ENCODE data around the gene TEKT3.

Gene TEKT3

DNA sequence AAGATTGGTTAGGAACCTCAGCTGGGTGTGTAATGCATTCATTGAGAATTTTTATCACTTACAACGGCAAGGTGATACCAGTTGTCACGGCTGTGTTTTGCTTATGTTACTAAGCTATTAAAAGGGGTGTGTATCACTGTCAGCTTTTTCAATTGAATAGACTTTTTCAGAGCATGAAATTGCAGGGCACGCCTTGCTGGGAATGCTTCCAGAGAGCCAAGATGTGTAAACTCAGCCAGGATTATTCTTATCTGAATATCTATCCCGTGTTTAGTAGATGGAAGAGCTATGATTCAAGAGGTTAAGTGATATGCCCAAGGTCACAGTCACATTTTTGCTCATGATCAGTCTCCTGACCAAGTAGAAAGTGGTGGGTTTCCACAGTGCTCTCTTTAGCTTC, 6.6 kb upstream of the TEKT3 start:
- DNase-seq = peak; percentile 72

GRCh38 chr17:15346066-15346595, 4.7 kb upstream of the TEKT3 start:
- no peak for DNase-seq

DNA sequence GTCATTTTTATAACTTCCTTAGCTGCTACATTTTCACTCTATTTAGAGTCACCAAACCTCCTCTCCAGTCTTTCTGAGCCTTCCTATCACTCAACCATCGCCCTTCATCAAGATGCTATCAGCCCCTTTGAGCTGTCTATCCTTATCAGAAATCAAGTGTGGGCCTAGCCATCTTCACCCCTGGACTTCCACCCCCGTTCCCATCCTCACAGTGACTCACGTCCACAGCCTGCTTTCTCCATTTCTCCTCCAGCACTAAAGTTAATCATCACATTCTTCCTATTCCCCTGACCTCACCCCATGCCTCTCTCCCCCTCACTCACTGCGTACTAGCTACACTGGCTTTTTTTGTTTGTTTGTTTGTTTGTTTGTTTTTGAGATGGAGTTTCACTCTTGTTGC, 2.4 kb upstream of the TEKT3 start:
- DNase-seq = no peak

DNA sequence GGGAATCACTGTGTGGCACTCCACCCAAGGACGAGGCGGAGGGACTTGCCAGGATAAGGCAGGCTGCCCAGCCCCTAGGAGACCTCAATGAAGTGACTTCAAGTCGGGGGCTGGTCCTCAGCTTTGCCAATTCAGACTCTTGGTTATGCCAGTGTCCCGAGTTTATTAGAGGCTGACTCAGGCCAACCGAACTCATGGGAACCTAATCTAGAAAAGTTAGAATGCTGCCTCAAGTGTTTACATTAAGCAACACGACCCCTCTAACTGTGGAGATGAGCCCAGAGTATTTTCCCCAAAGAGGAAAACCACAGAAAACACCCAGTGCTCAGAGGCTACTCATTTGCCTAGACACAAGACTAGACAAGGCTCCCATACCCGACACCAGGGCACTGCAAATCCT, 1.1 kb upstream of the TEKT3 start:
- no peak for DNase-seq

- DNase-seq = no peak
These were observed 569 bp upstream of the TEKT3 start for GRCh38 chr17:15341966-15342365.

- DNase-seq = no peak
These were observed 431 bp downstream of the TEKT3 start for GRCh38 chr17:15340966-15341365.

GRCh38 chr17:15335446-15335845, 6.0 kb downstream of the TEKT3 start:
- DNase-seq = no peak

- DNase-seq = no peak
These were observed 7.1 kb downstream of the TEKT3 start for GRCh38 chr17:15334266-15334665.

- no peak for DNase-seq
These were observed 9.1 kb downstream of the TEKT3 start for GRCh38 chr17:15332338-15332737.

GRCh38 chr17:15323131-15323530, 18.3 kb downstream of the TEKT3 start:
- no peak for DNase-seq

GRCh38 chr17:15321556-15322251, 19.7 kb downstream of the TEKT3 start:
- no peak for DNase-seq

GRCh38 chr17:15319452-15320010, 21.9 kb downstream of the TEKT3 start:
- no peak for DNase-seq

DNA sequence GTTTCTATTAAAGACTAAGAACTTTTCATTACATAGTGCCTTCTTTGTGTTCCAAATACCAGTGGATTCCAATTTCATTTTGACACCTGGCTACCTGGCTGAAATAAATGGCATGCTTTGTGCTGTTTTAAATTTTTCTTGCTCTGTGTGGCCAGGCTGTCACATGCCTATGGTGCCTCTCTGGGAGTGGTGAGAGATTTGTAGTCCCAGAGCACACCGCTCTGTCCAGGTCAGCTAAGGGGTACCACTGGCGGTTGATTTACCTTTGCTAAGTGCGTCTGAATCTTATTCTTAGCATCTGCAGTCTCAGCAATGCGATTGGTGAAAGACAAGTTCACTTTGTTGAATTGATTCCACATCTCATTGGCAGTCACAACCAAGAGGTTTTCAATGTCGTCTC, 29.4 kb downstream of the TEKT3 start:
- DNase-seq = no peak

DNA sequence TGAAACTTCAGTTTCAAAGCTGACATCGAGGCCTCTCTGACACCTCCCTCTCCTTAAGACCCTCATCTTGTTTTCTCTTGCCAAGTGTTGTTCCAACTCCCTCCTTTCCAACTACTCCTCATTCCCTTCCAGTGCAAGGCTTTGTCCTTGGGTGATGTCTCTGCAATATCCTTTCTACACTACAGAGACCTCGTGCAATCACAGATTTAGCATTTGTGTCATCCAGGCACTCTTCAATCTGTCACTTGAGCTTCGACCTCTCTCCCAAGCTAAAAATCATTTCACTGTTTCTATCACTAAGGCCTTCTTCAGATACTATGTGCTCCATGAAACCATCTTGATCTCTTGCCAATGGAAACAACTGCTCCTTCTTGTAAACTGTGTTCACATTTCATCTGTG, 31.6 kb downstream of the TEKT3 start:
- no peak for DNase-seq

DNA sequence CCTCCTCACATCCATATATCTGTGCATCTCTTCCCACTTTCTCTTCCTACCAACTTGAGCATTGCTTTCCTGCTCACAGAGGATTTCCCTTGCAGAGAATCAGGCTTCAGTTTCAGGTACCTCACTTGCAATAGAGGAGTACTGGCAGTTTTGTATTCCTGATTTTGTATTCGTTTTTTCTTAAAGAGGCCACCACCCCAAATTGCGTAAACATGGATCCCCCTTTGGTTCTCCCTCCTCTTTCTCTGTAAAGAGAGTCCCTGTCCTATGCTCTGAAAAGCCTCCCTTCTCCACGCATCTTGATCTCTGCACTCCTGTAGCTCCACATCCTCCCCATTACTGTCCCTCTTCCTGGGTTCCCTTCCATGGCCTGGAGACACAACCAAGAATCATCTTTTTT, 32.2 kb downstream of the TEKT3 start:
- no peak for DNase-seq

DNA sequence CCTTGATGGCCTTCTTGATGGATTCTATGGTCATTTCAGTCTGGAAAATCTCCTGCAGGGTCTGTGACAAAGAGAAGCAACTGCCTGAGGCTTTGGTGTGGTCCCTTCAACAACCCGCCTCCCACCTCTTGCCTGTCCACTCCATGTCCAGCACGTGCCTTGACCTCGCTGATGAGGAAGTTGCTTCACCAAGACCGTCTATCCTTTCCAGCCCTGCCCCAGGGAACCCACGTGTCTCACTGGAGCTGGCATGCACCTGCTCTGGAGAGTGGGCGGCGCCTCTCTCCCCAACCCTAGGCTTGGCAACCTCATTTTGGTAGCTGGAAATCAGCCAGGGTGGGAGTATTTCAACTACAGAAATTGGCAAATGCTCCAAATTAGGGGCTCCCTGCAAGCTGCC, 32.6 kb downstream of the TEKT3 start:
- no peak for DNase-seq

DNA sequence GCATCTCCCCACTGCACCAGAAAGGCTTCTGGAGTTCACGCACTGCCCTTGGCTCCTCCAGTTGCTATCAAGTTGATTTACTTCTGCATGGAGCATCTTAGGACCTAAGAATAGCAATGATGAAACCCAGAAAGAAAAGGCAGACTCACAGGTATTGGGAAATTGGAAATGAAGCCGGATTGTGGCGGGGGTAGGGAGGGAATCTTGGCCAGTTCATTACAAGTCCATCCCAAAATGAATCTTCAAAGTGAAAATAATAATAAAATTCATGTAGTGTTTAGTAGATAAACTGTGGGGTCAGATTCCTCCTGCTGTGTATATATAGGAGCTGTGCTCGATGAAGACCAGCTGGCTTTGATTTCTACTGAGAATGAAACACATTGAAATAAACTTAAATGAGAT, 33.7 kb downstream of the TEKT3 start:
- no peak for DNase-seq

- no peak for DNase-seq
These were observed 37.5 kb downstream of the TEKT3 start for GRCh38 chr17:15303851-15304250.

GRCh38 chr17:15303268-15303667, 38.1 kb downstream of the TEKT3 start:
- no peak for DNase-seq

GRCh38 chr17:15301845-15302244, 39.6 kb downstream of the TEKT3 start:
- DNase-seq = no peak

DNA sequence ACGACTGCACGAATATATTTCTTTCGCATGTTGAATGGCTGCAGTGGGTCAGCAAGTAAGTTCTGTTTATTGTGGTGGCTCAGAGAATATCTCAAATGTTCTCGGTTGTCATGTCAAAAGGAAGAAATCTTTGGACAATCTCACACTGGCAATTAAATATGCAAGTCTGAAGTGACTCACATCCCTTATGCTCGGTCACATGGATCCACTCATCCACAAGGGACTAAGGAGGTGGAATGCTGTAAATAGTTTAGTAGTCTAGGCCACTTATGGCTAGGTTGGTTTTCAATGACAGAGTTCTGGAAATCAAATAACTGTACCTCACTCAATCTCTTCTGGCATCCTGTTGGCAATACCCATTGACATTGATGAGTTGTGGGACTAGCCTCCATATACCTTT, 43.2 kb downstream of the TEKT3 start:
- no peak for DNase-seq

GRCh38 chr17:15293558-15293957, 47.8 kb downstream of the TEKT3 start:
- no peak for DNase-seq

- no peak for DNase-seq
These were observed 49.6 kb downstream of the TEKT3 start for GRCh38 chr17:15291674-15292361.

DNA sequence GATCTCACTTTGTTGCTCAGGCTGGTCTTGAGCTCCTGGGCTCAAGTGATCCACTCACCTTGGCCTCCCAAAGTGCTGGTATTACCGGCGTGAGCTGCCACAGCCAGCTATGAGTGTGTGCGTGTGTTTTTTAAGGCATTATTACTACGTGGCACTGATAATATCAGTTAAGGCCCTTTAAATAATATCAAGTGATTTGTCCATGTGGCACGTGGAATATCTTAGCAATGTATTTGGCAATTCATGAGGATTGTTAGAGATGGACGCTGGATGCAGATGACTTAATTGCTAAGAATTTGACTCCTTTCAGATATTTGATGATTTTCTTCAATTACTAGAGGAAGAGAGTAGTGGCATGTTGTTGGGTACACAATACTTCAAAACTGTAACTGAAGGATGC, 50.8 kb downstream of the TEKT3 start:
- DNase-seq = no peak
